ENCODE results near the gene TMEM26. TPM values are rescaled to one million over a fixed set of nuclear protein-coding genes. Genes with fewer than 3 reads are reported as not detected.

The TMEM26 gene
- total RNA-seq, 6 experiments from 2014 or later, result 0.42 to 3.8 (median 0.77) TPM

DNA sequence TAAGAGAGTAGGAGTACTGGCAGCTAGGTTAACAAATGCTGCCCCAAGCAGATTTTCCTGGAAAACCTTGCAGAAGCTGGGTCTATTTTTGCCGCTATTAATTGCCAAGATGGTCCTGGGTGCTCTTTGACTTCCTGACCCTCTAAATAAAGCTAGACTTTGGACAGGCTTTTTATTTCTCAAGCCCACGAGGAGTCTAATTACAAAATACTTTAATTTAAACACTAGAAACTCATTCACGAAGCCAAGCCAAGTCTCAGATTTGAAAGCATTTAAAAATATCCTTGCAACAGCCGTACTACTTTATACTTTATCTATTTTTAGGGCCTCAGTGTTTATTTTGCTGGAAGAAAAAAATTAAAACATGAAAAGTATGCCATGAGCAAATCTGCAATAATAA is 45.1 kb downstream of the TMEM26 start:
- Histone ChIP-seq H3K4me3 (no peak overlapping the region), H3K27me3 (no peaks in the 10 kb centered on the region), H3K27ac (no peak overlapping the region), H3K9me3 (no peaks in the 10 kb centered on the region), H3K36me3 (no peaks in the 10 kb centered on the region), H3K4me1 (peaks cover 0 to 16% (median 0%) of the 10 kb centered on the region in 4 donors)
- DNase-seq (no peak), ATAC-seq (peak; percentile 28 to 85 (median 66))
- no peak for TF ChIP-seq CTCF (IDR thresholded peaks at IDR 0.05)
- TF ChIP-seq POLR2A (IDR thresholded peaks at IDR 0.05), result no peak
- intact Hi-C loops (cut with DNase I), result no loop called here
- 20% methylated on average over 4 of the region's 4 CpGs for WGBS (ENCODE audit: insufficient coverage, low coverage, low lambda C conversion rate, missing lambda C conversion rate)

- Histone ChIP-seq H3K4me1 (peaks cover 0 to 16% (median 0%) of the 10 kb centered on the region in 4 donors), H3K36me3 (no peaks in the 10 kb centered on the region), H3K27me3 (no peaks in the 10 kb centered on the region), H3K27ac (no peak overlapping the region), H3K4me3 (no peak overlapping the region), H3K9me3 (no peaks in the 10 kb centered on the region)
- ATAC-seq (no peak), DNase-seq (no peak)
- TF ChIP-seq CTCF (IDR thresholded peaks at IDR 0.05) (no peak), POLR2A (IDR thresholded peaks at IDR 0.05) (no peak)
- intact Hi-C loops (cut with DNase I), result no loop called here
- 50% methylated on average over 3 of the region's 3 CpGs for WGBS (ENCODE audit: insufficient coverage, low coverage, low lambda C conversion rate, missing lambda C conversion rate)
These were observed 46.4 kb downstream of the TMEM26 start for GRCh38 chr10:61406736-61407135.

- DNase-seq, result no peak
- intact Hi-C loops (cut with DNase I), result no loop called here
- H3K36me3 ChIP-seq, result no peaks in the 10 kb centered on the region
- peaks cover 0 to 16% (median 0%) of the 10 kb centered on the region in 4 donors for H3K4me1 ChIP-seq
- ATAC-seq, result no peak
- H3K4me3 ChIP-seq, result no peak overlapping the region
- H3K9me3 ChIP-seq, result no peaks in the 10 kb centered on the region
- H3K27me3 ChIP-seq, result no peaks in the 10 kb centered on the region
- TF ChIP-seq CTCF (IDR thresholded peaks at IDR 0.05) (no peak), POLR2A (IDR thresholded peaks at IDR 0.05) (no peak)
- no peak overlapping the region for H3K27ac ChIP-seq
These were observed 46.9 kb downstream of the TMEM26 start for GRCh38 chr10:61406242-61406641.

DNA sequence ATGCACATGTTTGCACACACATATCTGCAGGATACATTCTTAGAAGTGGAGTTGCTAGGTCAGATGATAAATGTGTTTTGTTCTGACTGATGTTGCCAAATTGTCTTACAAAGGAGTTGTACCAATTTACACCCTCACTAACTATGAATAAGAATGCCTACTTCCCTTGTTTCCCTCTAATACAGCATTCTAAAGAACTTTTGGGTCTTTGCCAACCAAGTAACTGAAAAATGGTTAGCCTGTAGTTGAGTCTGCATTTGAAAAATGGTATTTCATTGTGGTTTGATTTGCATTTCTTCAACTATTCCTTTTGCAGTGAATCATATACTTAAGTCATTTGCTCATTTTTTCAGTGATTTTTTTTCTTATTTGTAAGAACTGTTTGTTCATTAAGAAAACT is 48.4 kb downstream of the TMEM26 start:
- no peaks in the 10 kb centered on the region for H3K27me3 ChIP-seq
- H3K9me3 ChIP-seq, result no peaks in the 10 kb centered on the region
- no peak overlapping the region for H3K27ac ChIP-seq
- no peak for TF ChIP-seq POLR2A (IDR thresholded peaks at IDR 0.05)
- no peak for TF ChIP-seq CTCF (IDR thresholded peaks at IDR 0.05)
- H3K4me3 ChIP-seq, result no peak overlapping the region
- DNase-seq, result no peak
- H3K4me1 ChIP-seq, result peaks cover 0 to 16% (median 0%) of the 10 kb centered on the region in 4 donors
- intact Hi-C loops (cut with DNase I), result no loop called here
- no peaks in the 10 kb centered on the region for H3K36me3 ChIP-seq
- no peak for ATAC-seq

- H3K27ac ChIP-seq, result no peak overlapping the region
- H3K4me3 ChIP-seq, result no peak overlapping the region
- no peak for ATAC-seq
- no peak for TF ChIP-seq CTCF (IDR thresholded peaks at IDR 0.05)
- no peak for TF ChIP-seq POLR2A (IDR thresholded peaks at IDR 0.05)
- H3K27me3 ChIP-seq, result no peaks in the 10 kb centered on the region
- no peaks in the 10 kb centered on the region for H3K36me3 ChIP-seq
- intact Hi-C loops (cut with DNase I), result no loop called here
- H3K4me1 ChIP-seq, result no peaks in the 10 kb centered on the region
- WGBS (ENCODE audit: insufficient coverage, low coverage, low lambda C conversion rate, missing lambda C conversion rate), result 31% methylated on average over 1 of the region's 1 CpG
- no peaks in the 10 kb centered on the region for H3K9me3 ChIP-seq
- no peak for DNase-seq
These were observed 52.7 kb downstream of the TMEM26 start for GRCh38 chr10:61400524-61400923.

Data from right lobe of liver (tissue), 6 donors.